VCaP (cell line): Measurements from ENCODE around the gene SCIN.
"Not testable (repeated sequence)": the region's sequence is repeated elsewhere in the genome, so short reads cannot be mapped to it uniquely, and the experiment has no call there.

Experiments
- H3K27ac ChIP-seq: fragments of 450-650 bp; 2 replicates; pipeline ENCODE4 v1.5.1; 2017
- CTCF ChIP-seq: fragments of 450-650 bp; conservative IDR thresholded peaks from 2 replicates; pipeline ENCODE4 v1.5.1; 2017; ENCODE audit warnings: mild to moderate bottlenecking, moderate library complexity

Gene SCIN

GRCh38 chr7:12570534-12571461 is at the start of gene SCIN:
Gene SCIN (plus strand): TSS chr7:12570720. CDS start chr7:12570787, 67 bp downstream.
- peak within 1 kb of the TSS; percentile 68 for H3K27ac ChIP-seq

DNA sequence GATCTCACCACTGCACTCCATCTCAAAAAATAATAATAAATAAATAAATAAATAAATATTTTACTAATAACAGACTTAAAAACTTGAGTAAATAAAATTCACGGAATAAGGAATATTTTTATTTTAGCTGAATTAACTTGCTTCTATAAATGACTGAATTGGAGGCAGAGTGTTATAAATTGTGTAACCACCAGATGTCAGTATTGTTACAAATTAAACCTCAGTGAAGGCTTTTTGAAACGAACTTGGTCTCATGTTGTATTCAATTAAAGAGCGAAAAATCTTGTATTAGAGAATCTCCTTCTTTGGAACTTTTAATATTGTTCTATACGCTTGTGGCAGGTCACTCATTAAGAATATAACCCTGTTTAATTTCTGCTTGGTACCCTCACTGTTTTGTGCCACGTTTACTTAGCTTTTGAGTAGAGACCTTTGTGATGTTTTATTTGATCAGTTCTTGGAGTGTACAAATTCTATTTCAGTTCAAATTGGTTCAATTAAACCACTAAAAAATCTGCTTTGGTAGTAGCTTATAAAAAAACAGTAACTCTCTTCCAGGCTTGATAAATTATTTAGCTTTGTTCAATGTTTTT is 45.6 kb upstream of the SCIN start:
- peak; percentile 69 for TF ChIP-seq CTCF
- no peak overlapping the region for H3K27ac ChIP-seq

More at GRCh38 chr7:12570534-12571461, at the start of gene SCIN:
- no peak for TF ChIP-seq CTCF

DNA sequence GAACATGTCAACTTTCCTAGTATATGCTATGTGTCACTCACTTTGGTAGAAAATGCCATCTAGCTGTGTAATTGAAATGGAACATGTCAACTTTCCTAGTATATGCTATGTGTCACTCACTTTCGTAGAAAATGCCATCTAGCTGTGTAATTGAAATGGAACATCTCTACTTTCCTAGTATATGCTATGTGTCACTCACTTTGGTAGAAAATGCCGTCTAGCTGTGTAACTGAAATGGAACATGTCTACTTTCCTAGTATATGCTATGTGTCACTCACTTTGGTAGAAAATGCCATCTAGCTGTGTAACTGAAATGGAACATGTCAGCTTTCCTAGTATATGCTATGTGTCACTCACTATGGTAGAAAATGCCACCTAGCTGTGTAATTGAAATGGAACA is 43.8 kb upstream of the SCIN start:
- not testable (repeated sequence) for H3K27ac ChIP-seq

GRCh38 chr7:12527670-12528069 is 42.9 kb upstream of the SCIN start:
- not testable (repeated sequence) for H3K27ac ChIP-seq

DNA sequence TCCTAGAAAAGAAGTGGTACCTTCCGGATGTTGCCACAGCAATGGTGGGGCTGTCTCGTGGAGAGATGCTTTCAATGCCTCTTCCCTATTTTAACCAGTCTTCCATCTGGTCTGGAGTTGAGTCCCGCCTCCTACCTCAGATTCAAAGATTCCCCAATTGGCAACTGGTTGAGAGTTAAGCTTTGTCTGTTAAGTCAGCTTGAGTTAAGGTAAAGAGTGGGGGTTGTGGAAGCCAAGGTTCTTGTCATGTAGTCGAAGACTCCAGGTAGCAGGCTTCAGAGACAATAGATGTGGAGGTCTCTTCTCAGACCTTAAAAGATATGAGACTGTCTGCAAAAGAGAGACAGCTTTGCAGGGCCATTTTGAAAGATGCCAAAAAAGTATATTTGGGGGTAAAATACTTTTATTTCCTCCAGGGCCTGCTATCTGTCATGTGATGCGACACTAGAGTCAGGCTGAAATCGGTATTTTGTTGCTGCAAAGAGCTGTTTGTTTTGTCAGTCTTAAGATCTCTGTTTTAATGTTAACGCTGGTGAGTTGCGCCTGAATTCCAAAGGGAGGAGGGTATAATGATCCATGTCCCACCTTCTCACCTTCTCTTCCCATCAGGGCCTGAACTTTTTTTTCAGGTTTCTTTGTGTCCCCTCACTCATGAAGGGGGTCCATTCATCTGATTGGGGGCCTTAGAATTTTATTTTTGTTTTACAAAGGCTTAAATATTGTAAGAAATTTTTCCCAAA is 40.4 kb upstream of the SCIN start:
- no peak for TF ChIP-seq CTCF
- no peak overlapping the region for H3K27ac ChIP-seq

DNA sequence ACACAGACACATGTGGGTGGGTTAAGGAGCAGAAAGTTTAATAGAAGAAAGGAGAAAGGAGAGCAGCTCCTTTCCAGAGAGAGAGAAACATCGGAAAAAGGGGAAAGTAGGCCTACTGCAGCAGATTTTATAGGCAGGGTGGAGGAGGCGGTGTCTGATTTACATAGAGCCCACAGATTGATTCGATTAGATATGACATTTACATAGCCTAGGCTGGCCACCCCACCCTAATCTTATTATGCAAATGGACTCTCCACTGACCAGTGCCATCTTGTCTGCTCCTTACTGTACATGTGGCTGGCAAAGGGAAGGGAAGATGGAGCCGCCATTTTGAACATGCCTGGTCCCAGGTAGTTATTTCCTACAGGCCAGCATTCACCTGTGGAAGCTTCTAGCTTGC is 38.7 kb upstream of the SCIN start:
- TF ChIP-seq CTCF: no peak
- no peak overlapping the region for H3K27ac ChIP-seq

- H3K27ac ChIP-seq: no peak overlapping the region
- TF ChIP-seq CTCF: no peak
Measured at GRCh38 chr7:12534046-12534445, 36.5 kb upstream of the SCIN start.

- TF ChIP-seq CTCF: no peak
Measured at GRCh38 chr7:12539681-12540080, 30.8 kb upstream of the SCIN start.

More at GRCh38 chr7:12539681-12540080, 30.8 kb upstream of the SCIN start:
- H3K27ac ChIP-seq: no peak overlapping the region
